ENCODE measurements around the gene COL8A1.

Gene COL8A1

DNA sequence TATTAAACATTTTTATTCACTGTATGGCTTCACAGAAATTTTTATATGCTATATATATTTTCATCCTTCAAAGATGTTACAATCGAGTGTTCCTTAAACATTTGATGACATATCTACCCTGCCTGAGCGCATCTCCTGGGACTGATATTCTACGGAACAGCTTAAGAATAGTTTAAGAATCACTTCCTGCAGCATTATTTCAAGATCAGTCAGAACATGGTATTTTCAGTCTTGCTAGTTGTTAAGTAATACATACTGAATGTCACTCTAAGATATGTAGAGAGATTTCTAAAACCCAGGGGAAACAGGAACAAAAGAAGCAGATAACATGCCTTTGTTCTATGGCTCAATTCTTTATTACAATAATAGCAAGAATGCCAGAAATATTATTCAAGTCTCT lies 8.7 kb downstream of the COL8A1 start:
- H3K23ac ChIP-seq (ENCODE audit: low read length) = no peak overlapping the region
- no peaks in the 10 kb centered on the region for H3K36me3 ChIP-seq (ENCODE audit: control insufficient read depth in 1 of 2, insufficient read depth in 2 of 2, low read length in 2 of 2)
- no peak overlapping the region for H2BK12ac ChIP-seq (ENCODE audit: low read length)
- H3K9ac ChIP-seq (ENCODE audit: low read length) = no peak overlapping the region
- H3K27ac ChIP-seq (ENCODE audit: low read depth, low read length) = no peak overlapping the region
- no peak overlapping the region for H3K18ac ChIP-seq (ENCODE audit: low read length)
- H3K79me2 ChIP-seq (ENCODE audit: control insufficient read depth, insufficient read depth, low read length, poor library complexity) = no peaks in the 10 kb centered on the region
- H3K4me3 ChIP-seq (ENCODE audit: low read depth, low read length) = no peak overlapping the region
- H3K27me3 ChIP-seq (ENCODE audit: insufficient read depth, low read length) = no peaks in the 10 kb centered on the region
- no peak overlapping the region for H3K14ac ChIP-seq (ENCODE audit: low read length)
- H4K91ac ChIP-seq (ENCODE audit: low read depth, low read length) = no peak overlapping the region
- H2BK5ac ChIP-seq (ENCODE audit: low read depth, low read length, poor library complexity) = no peak overlapping the region
- no peak overlapping the region for H2AK5ac ChIP-seq (ENCODE audit: low read length)
- H2BK120ac ChIP-seq (ENCODE audit: insufficient read depth, low read length, poor library complexity) = no peak overlapping the region
- no peak overlapping the region for H4K8ac ChIP-seq (ENCODE audit: low read depth, low read length)
- H3K9me3 ChIP-seq (ENCODE audit: insufficient read depth, low read depth, low read length) = no peaks in the 10 kb centered on the region
- no peak overlapping the region for H4K12ac ChIP-seq (ENCODE audit: low read depth, low read length)
- WGBS (ENCODE audit: extremely low coverage, insufficient coverage, insufficient read length) = no CpG with 5 or more reads among the region's 3 CpGs
- peak; percentile 40 to 75 for DNase-seq
- H2AFZ ChIP-seq (ENCODE audit: insufficient read depth, low read length, poor library complexity) = no peak overlapping the region
- H3K4ac ChIP-seq (ENCODE audit: low read depth, low read length) = no peak overlapping the region
- peaks cover 2% of the 10 kb centered on the region in 2 experiments for H3K4me1 ChIP-seq (ENCODE audit: control insufficient read depth in 1 of 2, insufficient read depth in 2 of 2, low read length in 2 of 2)
- H3K79me1 ChIP-seq (ENCODE audit: low read length) = no peaks in the 10 kb centered on the region
- H3K4me2 ChIP-seq (ENCODE audit: low read length) = no peak overlapping the region

DNA sequence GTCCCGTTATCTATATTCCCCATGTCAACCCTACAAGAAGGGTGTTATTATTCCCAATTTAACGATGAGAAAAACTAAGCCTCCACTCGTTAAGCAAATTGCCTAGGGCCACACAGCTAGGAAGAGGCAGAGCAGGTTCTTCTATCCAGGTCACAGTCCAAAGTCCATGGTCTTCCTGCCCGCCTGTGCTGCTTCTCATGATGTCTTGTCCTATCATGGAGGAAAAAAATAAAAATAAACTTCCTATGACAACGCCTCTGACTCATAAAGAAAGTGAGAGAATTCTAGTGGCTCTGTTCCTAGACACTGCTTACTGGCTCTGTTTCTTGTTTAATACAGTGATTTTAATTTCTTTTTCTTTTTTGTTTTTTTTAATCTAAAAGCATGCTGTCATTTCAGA lies 9.7 kb downstream of the COL8A1 start:
- Histone ChIP-seq H4K91ac (ENCODE audit: low read depth, low read length) (no peak overlapping the region), H3K9me3 (ENCODE audit: insufficient read depth, low read depth, low read length) (no peaks in the 10 kb centered on the region), H3K4ac (ENCODE audit: low read depth, low read length) (no peak overlapping the region), H3K23ac (ENCODE audit: low read length) (no peak overlapping the region), H3K14ac (ENCODE audit: low read length) (no peak overlapping the region), H3K27me3 (ENCODE audit: insufficient read depth, low read length) (no peaks in the 10 kb centered on the region), H3K4me2 (ENCODE audit: low read length) (no peak overlapping the region), H3K9ac (ENCODE audit: low read length) (no peak overlapping the region), H4K8ac (ENCODE audit: low read depth, low read length) (no peak overlapping the region), H3K27ac (ENCODE audit: low read depth, low read length) (no peak overlapping the region), H3K79me1 (ENCODE audit: low read length) (no peaks in the 10 kb centered on the region), H3K79me2 (ENCODE audit: control insufficient read depth, insufficient read depth, low read length, poor library complexity) (no peaks in the 10 kb centered on the region), H3K4me3 (ENCODE audit: low read depth, low read length) (no peak overlapping the region), H2AK5ac (ENCODE audit: low read length) (no peak overlapping the region), H2BK12ac (ENCODE audit: low read length) (no peak overlapping the region), H3K36me3 (ENCODE audit: control insufficient read depth in 1 of 2, insufficient read depth in 2 of 2, low read length in 2 of 2) (no peaks in the 10 kb centered on the region), H2AFZ (ENCODE audit: insufficient read depth, low read length, poor library complexity) (no peak overlapping the region), H2BK5ac (ENCODE audit: low read depth, low read length, poor library complexity) (no peak overlapping the region), H3K18ac (ENCODE audit: low read length) (no peak overlapping the region), H3K4me1 (ENCODE audit: control insufficient read depth in 1 of 2, insufficient read depth in 2 of 2, low read length in 2 of 2) (peaks cover 2% of the 10 kb centered on the region in 2 experiments), H4K12ac (ENCODE audit: low read depth, low read length) (no peak overlapping the region), H2BK120ac (ENCODE audit: insufficient read depth, low read length, poor library complexity) (no peak overlapping the region)
- peak; percentile 71 to 75 for DNase-seq
- no CpG with 5 or more reads among the region's 5 CpGs for WGBS (ENCODE audit: extremely low coverage, insufficient coverage, insufficient read length)

DNA sequence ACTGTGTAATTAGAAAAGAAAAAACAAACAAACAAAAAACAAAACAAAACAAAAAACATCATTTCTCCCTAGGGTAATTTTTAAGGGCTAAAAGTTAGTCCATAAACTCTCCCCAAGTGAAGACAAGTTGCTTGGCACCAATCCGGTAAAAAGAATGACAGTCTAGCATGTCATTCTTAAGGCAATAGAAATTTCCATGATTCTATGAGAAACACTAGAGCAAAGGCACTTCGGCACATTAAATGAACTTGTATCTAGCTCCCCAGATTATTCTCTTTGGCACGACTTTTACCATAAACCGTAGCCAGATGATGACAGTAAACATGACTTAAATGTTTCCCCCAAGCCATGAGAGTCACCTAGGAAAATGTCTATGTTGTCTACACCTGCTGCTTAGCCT lies 10.1 kb downstream of the COL8A1 start:
- Histone ChIP-seq H3K4me2 (ENCODE audit: low read length) (no peak overlapping the region), H3K27ac (ENCODE audit: low read depth, low read length) (no peak overlapping the region), H4K12ac (ENCODE audit: low read depth, low read length) (no peak overlapping the region), H2BK12ac (ENCODE audit: low read length) (no peak overlapping the region), H3K9ac (ENCODE audit: low read length) (no peak overlapping the region), H3K27me3 (ENCODE audit: insufficient read depth, low read length) (no peaks in the 10 kb centered on the region), H3K23ac (ENCODE audit: low read length) (no peak overlapping the region), H4K91ac (ENCODE audit: low read depth, low read length) (no peak overlapping the region), H3K18ac (ENCODE audit: low read length) (no peak overlapping the region), H3K4me3 (ENCODE audit: low read depth, low read length) (no peak overlapping the region), H2BK5ac (ENCODE audit: low read depth, low read length, poor library complexity) (no peak overlapping the region), H3K79me2 (ENCODE audit: control insufficient read depth, insufficient read depth, low read length, poor library complexity) (no peaks in the 10 kb centered on the region), H2BK120ac (ENCODE audit: insufficient read depth, low read length, poor library complexity) (no peak overlapping the region), H3K36me3 (ENCODE audit: control insufficient read depth in 1 of 2, insufficient read depth in 2 of 2, low read length in 2 of 2) (no peaks in the 10 kb centered on the region), H3K4me1 (ENCODE audit: control insufficient read depth in 1 of 2, insufficient read depth in 2 of 2, low read length in 2 of 2) (peaks cover 2% of the 10 kb centered on the region in 2 experiments), H3K14ac (ENCODE audit: low read length) (no peak overlapping the region), H4K8ac (ENCODE audit: low read depth, low read length) (no peak overlapping the region), H3K79me1 (ENCODE audit: low read length) (no peaks in the 10 kb centered on the region), H2AK5ac (ENCODE audit: low read length) (no peak overlapping the region), H3K9me3 (ENCODE audit: insufficient read depth, low read depth, low read length) (no peaks in the 10 kb centered on the region), H3K4ac (ENCODE audit: low read depth, low read length) (no peak overlapping the region), H2AFZ (ENCODE audit: insufficient read depth, low read length, poor library complexity) (no peak overlapping the region)
- whole genome bisulfite sequencing (ENCODE audit: extremely low coverage, insufficient coverage, insufficient read length) = no CpG with 5 or more reads among the region's 4 CpGs
- DNase-seq = no peak

DNA sequence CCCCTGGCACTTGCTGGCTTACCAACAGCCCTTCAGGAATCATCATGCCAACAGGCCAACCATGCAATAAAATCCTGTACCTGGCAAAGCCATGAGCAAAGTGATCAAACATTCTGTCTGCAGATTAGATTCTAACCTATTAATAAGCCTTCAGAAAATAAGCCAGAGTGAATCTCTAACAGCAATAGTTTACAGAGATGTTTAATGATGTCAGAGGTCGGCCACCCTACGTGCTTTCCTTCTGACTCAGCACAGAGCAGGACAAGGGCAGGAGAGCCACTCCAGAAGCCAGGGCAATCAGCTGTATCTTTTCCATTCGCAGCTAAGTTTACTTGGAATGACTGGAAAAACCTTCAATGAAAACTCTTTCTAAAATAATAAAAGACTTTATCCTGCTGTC lies 13.1 kb downstream of the COL8A1 start:
- peak; percentile 56 to 71 for DNase-seq
- Histone ChIP-seq H4K12ac (ENCODE audit: low read depth, low read length) (no peak overlapping the region), H4K91ac (ENCODE audit: low read depth, low read length) (no peak overlapping the region), H3K27me3 (ENCODE audit: insufficient read depth, low read length) (no peaks in the 10 kb centered on the region), H3K14ac (ENCODE audit: low read length) (no peak overlapping the region), H3K9me3 (ENCODE audit: insufficient read depth, low read depth, low read length) (no peaks in the 10 kb centered on the region), H3K4ac (ENCODE audit: low read depth, low read length) (no peak overlapping the region), H3K4me3 (ENCODE audit: low read depth, low read length) (no peak overlapping the region), H3K36me3 (ENCODE audit: control insufficient read depth in 1 of 2, insufficient read depth in 2 of 2, low read length in 2 of 2) (no peaks in the 10 kb centered on the region), H2BK120ac (ENCODE audit: insufficient read depth, low read length, poor library complexity) (no peak overlapping the region), H3K9ac (ENCODE audit: low read length) (no peak overlapping the region), H2BK12ac (ENCODE audit: low read length) (peak overlapping the region; percentile 58), H3K4me1 (ENCODE audit: control insufficient read depth in 1 of 2, insufficient read depth in 2 of 2, low read length in 2 of 2) (peaks cover 2% of the 10 kb centered on the region in 2 experiments), H3K4me2 (ENCODE audit: low read length) (peak overlapping the region; percentile 40), H2BK5ac (ENCODE audit: low read depth, low read length, poor library complexity) (no peak overlapping the region), H3K79me1 (ENCODE audit: low read length) (no peaks in the 10 kb centered on the region), H2AK5ac (ENCODE audit: low read length) (no peak overlapping the region), H3K27ac (ENCODE audit: low read depth, low read length) (peak overlapping the region; percentile 76), H3K79me2 (ENCODE audit: control insufficient read depth, insufficient read depth, low read length, poor library complexity) (no peaks in the 10 kb centered on the region), H3K18ac (ENCODE audit: low read length) (no peak overlapping the region), H3K23ac (ENCODE audit: low read length) (no peak overlapping the region), H2AFZ (ENCODE audit: insufficient read depth, low read length, poor library complexity) (no peak overlapping the region), H4K8ac (ENCODE audit: low read depth, low read length) (no peak overlapping the region)
- WGBS (ENCODE audit: extremely low coverage, insufficient coverage, insufficient read length) = no CpG with 5 or more reads among the region's 3 CpGs
